ENCODE data around the gene ITGB1BP2. TPM values are rescaled to one million over a fixed set of nuclear protein-coding genes. Genes with fewer than 3 reads are reported as not detected.

ITGB1BP2 gene
- total and polyA plus RNA-seq, 2 of the 13 experiments (the other 11 are each of a cell fraction or from before 2014, with no cell fraction given) = 0.90 to 2.2 TPM

- TF ChIP-seq ZC3H4 (CRISPR knock-in tag; IDR thresholded peaks at IDR 0.05; ENCODE audit: borderline replicate concordance) (no peak), RBM39 (IDR thresholded peaks at IDR 0.05; ENCODE audit: low read depth, low read length, poor library complexity, severe bottlenecking) (no peak), PPARG (CRISPR knock-in tag; conservative IDR thresholded peaks at IDR 0.05) (no peak), MNT (IDR thresholded peaks at IDR 0.05) (no peak), ZNF335 (CRISPR knock-in tag; IDR thresholded peaks at IDR 0.05) (no peak), ATM (IDR thresholded peaks at IDR 0.05; ENCODE audit: borderline replicate concordance) (no peak), CENPX (CRISPR knock-in tag; IDR thresholded peaks at IDR 0.05) (no peak), PATZ1 (CRISPR knock-in tag; IDR thresholded peaks at IDR 0.05) (no peak), XBP1 (CRISPR knock-in tag; IDR thresholded peaks at IDR 0.05) (no peak), USF2 (IDR thresholded peaks at IDR 0.05; ENCODE audit: low read depth, low read length) (no peak), USF2 (CRISPR knock-in tag; IDR thresholded peaks at IDR 0.05; ENCODE audit: borderline replicate concordance) (no peak), ZBTB14 (CRISPR knock-in tag; IDR thresholded peaks at IDR 0.05) (0 out of 2 replicates have a peak, but pooled peaks have one; percentile 34), ZNF784 (CRISPR knock-in tag; IDR thresholded peaks at IDR 0.05; ENCODE audit: borderline replicate concordance) (no peak), GPBP1L1 (CRISPR knock-in tag; IDR thresholded peaks at IDR 0.05) (no peak), ZNF674 (CRISPR knock-in tag; IDR thresholded peaks at IDR 0.05; ENCODE audit: low read depth) (no peak), ZNF251 (CRISPR knock-in tag; IDR thresholded peaks at IDR 0.05) (no peak), GZF1 (CRISPR knock-in tag; IDR thresholded peaks at IDR 0.05) (no peak), ZNF816 (CRISPR knock-in tag; IDR thresholded peaks at IDR 0.05; ENCODE audit: borderline replicate concordance) (no peak), ZNF234 (CRISPR knock-in tag; conservative IDR thresholded peaks at IDR 0.05) (no peak)
These were observed 18.0 kb upstream of the ITGB1BP2 start, which contains the start of gene NONO (continued) for GRCh38 chrX:71283403-71284143.
